ENCODE measurements around the gene GPATCH2.
"Not testable (repeated sequence)": the region's sequence is repeated elsewhere in the genome, so short reads cannot be mapped to it uniquely, and the experiment has no call there.

GPATCH2 gene

GRCh38 chr1:217435204-217435603 lies 195.7 kb downstream of the GPATCH2 start:
- DNase-seq, result no peak

GRCh38 chr1:217433664-217434063 lies 197.2 kb downstream of the GPATCH2 start:
- no peak for DNase-seq

GRCh38 chr1:217432339-217432738 lies 198.6 kb downstream of the GPATCH2 start:
- no peak for DNase-seq

GRCh38 chr1:217431395-217431794 lies 199.5 kb downstream of the GPATCH2 start:
- no peak for DNase-seq

- no peak for DNase-seq
Measured at GRCh38 chr1:217425422-217425821, 205.5 kb downstream of the GPATCH2 start.

GRCh38 chr1:217419194-217419551 lies 211.7 kb downstream of the GPATCH2 start:
- DNase-seq, result no peak

GRCh38 chr1:217418269-217419193 lies 212.4 kb downstream of the GPATCH2 start:
- DNase-seq, result no peak

DNA sequence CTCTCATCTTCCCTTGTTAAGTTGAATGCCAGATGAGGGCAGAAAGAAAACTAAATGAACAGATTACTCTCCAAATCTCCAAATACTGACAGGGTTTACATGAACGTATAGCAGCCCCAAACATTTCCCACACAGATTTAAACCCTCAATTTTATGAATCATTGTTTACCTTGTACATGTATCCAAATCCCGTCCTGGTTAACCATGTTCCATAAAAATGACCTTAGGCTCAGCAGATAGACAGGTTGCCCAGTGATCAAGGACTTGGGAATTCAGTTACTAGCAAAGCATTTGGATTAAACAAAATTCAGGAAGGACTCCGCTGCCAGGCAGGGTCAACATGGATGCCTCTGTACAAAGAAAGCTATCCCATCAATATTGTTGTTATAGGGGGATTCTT lies 213.5 kb downstream of the GPATCH2 start:
- no peak for DNase-seq

- no peak for DNase-seq
Measured at GRCh38 chr1:217407534-217408001, 223.3 kb downstream of the GPATCH2 start.

- DNase-seq, result no peak
Measured at GRCh38 chr1:217403026-217403720, 227.7 kb downstream of the GPATCH2 start.

- DNase-seq, result no peak
Measured at GRCh38 chr1:217402301-217402700, 228.6 kb downstream of the GPATCH2 start.

DNA sequence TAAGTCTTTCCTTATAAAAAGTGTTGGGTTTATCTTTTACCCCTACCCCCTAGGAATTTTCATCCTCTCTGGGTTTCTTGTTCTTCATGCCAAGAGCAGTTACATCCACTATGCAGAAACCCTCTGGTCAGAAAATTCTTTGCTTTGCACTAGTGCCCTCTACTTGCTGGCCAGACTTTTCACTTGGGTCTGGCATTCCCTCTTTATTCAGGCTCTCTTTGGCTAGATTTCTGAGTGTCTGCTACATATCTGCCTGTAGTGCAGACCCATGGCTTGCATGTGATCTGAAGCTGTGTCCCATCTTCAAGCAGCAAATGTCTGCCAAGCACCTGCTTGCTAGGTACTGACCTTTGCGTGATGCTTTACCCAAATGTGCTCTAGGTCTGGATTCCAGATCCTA lies 237.0 kb downstream of the GPATCH2 start:
- DNase-seq, result no peak

- DNase-seq, result no peak
Measured at GRCh38 chr1:217392441-217392840, 238.4 kb downstream of the GPATCH2 start.

DNA sequence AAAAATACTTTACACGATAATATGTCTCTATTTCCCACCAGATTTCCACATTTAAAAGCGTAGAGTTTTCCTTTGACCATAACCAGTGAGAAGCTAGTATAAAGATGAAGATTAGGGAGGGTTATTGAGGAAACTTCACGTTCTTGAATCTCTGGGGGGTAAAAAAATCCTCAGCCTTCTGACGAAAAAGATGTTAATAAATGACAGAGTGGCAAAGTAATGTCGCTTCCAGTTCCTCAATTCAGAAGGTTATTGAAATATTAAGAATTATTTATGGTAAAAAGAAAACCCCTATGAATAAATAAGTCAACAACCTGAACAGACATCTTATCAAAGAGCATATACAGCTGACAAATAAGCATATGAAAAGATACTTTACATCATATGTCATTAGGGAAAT lies 241.0 kb downstream of the GPATCH2 start:
- no peak for DNase-seq

DNA sequence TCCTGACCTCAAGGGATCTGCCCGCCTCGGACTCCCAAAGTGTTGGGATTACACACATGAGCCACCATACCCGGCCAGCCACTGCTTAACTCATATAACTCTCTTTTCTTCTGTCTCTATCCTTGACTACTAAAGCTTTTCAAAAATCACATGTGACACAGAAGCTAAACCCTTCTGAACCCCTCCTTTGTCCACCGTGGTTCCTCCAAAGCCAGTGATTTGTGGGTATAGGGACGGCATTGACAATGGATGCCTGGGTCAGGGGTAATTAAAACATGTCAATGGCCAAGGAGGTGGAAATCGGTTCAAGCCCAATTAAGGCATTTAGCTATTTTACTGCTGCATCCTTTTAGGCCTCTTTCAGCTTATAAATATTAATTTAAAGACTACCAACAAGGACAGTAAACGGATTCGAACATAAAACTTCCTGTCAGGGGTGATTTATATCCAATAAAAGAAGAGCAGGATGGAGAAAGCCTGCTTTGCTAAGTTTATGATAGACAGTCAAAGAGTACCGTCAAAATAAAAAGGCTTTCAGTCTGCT lies 242.3 kb downstream of the GPATCH2 start:
- no peak for DNase-seq

- not testable (repeated sequence) for DNase-seq
Measured at GRCh38 chr1:217381773-217382172, 249.1 kb downstream of the GPATCH2 start.

- DNase-seq, result not testable (repeated sequence)
Measured at GRCh38 chr1:217379804-217380203, 251.1 kb downstream of the GPATCH2 start.

DNA sequence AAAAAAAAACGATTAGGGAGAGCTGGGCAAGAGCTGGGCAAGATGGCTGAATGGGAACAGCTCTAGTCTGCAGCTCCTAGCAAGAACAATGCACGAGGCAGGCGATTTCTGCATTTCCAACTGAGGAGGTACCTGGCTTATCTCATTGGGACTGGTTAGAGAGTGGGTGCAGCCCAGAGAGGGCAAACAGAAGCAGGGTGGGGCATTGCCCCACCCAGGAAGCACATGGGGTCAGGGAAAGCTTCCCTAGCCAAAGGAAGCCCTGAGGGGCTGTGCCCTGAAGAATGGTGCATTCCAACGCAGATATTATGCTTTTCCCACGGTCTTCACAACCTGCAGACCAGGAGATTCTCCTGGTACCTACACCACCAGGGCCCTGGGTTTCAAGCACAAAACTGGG lies 251.6 kb downstream of the GPATCH2 start:
- DNase-seq, result no peak
